ENCODE measurements around the gene EVX1.

Gene EVX1

DNA sequence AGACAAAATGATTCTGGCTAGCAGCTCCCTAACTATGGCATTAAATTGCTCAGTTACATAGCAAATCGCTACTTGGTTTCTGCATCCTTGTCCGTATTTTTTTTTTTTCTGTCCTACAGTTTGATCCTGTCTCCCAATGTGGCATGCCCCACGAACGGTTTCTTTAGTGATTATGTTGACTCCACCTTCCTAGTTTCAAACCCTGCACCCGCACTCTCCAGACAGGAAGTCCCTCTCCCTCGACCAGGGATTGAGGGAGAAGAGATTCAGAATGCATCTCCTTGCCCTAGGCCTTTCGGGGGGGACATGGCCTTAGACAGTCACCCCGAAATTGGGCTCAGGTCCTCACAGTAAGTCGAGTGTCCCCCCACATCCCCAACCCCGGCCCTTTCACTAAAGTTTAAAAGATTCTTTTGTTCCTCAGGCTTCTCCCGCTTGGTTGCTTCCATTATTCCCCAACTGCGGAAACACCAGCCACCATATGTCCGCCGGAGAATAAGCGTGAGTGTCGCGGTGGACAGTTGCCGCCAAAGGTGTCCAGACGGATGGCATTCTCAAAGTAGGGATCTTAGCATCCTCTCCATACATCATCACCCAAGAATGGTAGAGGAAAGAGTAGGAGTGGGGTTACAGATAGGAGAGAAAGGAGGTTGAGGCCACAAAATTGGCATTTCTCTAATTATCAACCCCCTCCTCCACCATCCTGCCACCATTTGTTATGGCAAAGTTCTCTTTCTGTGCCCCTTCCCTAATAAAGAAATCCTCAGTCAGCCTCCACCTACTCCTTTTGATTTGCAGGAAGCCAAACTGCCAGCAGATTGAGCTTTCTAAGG lies 7.3 kb downstream of the EVX1 start:
- no peak for DNase-seq (ENCODE audit: low read depth, low spot score)

GRCh38 chr7:27250557-27251070 lies 8.0 kb downstream of the EVX1 start:
- no peak for DNase-seq (ENCODE audit: low read depth, low spot score)

GRCh38 chr7:27251136-27251651 lies 8.6 kb downstream of the EVX1 start:
- no peak for DNase-seq (ENCODE audit: low read depth, low spot score)

DNA sequence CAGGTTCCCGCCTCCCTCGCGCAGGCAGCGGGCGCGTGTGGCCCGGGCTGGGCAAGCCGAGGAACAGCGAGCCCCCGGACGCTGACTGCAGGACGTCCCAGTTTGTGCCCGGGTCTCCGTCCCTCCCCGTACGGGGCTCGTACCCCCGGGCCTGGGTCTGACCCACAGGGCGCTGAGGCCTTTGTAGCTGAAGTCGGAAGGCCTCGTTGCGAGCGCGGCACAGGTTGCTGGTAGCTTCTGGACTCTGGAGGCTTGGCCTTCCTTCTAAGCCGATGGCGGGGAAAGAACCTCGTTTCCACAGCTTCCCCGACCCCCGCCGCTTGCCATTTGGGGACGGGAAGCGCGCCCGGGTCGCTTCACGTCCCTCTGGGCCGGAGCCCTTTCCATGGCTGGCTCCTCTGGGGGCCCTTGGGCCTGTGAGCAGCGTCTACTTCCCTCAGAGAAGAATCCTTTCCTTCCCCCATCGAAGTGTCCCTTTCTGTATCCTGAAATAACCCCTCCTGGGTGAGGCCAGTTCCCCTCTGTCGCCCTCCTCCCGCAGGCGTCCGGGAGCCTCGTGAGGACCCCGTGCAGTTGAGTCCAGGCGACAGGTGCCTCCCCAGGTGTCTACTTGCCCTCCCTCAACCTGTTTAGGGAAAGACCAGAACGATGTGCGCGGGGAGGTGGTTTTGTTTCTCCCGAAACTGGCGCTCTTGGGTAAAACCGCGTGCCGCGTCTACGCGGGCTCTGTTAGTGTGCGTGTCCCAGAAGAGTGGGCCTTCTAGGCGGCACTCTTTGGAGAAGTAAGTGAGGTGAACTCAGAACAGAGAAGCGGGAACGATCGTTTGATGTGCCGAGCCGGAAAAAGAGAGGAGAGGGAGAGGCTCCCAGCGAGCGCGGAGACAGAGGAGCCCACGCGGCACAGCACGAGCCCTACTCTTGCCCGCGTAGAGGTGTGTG lies 9.3 kb downstream of the EVX1 start:
- no peak for DNase-seq (ENCODE audit: low read depth, low spot score)

DNA sequence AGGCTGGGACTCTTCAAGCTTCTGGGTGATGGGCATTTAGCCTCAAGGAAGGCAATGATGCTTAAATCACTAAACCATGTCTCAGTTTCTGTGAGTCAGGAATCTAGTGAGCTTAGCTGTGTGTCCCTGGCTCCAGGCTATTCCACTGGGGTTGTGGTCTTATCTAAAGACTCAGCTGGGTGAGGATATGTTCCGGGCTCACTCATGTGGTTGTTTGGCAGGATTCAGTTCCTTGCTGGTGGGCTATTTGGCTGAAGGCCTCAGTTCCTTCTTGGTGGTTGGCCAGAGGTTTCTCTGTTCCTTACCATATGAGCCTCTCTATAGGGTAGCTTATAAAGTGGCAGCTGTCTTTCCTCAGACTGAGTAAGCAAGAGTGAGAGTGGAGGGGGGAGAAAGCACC lies 12.0 kb downstream of the EVX1 start:
- no peak for DNase-seq (ENCODE audit: low read depth, low spot score)

DNA sequence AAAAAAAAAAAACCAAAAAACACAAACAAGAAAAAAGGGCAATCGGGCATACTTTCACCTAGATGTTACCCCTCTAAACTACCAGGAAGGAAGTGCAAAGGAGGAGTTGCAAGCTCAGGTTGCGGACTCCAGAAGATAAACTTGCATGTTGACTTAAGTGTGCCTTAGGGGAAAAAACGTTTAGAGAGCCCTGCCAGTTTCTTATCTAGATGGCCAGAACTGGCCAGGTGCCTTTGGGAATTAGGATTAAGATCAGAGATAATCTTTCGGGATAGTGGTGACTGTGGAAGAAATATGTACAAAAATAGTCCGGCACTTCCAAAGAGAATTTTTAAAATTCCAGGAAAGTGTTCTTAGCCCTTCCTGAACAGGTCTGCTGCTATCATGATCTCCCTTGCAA lies 17.6 kb downstream of the EVX1 start:
- no peak for DNase-seq (ENCODE audit: low read depth, low spot score)

DNA sequence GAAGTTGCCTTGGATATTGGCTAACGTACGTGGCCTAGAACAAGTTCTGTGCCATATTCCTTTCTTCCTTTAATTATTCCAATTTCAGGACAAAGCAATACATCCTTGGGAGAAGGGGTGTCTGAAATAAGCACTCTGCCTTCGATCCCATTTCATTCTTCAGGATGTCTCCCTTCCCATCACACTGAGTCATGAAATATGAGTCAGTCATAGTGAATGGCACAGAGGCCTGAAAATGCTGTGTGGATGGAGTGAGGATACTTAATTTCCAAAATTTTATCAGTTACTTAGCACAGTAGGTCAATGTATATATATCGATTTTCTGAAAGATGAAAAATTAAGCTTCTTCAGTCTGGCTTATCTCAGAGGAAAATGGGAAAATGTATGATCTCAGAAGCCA lies 19.5 kb downstream of the EVX1 start:
- no peak for DNase-seq (ENCODE audit: low read depth, low spot score)

DNA sequence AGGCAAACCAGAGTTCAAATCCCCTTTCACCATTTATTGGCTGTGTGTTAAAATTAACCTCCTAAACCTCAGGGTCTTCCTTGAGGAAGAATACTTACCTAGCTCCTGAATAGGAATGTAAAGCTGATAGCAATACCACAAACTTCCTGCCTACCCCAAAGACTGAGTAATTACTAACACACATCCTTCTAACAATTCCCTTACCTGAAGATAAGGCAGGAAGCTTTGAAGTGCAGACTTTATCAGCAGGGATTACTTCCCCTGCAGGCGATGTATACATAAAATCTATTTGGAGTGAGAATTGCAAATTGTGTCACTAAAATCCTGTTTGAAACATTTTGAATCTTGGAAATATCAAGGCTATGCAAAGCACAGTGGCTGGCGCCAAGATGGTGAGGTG lies 21.2 kb downstream of the EVX1 start:
- DNase-seq (ENCODE audit: low read depth, low spot score): no peak

GRCh38 chr7:27269455-27269854 lies 26.9 kb downstream of the EVX1 start:
- DNase-seq (ENCODE audit: low read depth, low spot score): no peak

DNA sequence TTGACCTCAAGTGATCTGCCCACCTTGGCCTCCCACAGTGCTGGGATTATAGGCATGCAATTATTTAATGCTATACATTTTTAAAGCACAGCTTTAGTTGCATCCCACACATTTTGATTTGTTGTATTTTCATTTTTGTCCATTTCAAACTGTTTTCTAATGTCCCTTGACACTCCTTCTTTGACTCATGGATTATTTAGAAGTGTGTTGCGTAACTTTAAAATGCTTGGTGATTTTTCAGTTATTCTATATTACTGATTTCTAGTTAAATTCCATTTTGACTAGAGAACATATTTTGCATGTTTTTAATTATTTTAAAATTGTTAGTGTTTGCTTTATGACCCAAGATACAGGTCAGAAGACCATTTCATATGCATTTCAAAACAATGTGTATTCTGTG lies 28.8 kb downstream of the EVX1 start:
- DNase-seq (ENCODE audit: low read depth, low spot score): no peak

- DNase-seq (ENCODE audit: low read depth, low spot score): no peak
These were observed 35.0 kb downstream of the EVX1 start for GRCh38 chr7:27277628-27278027.

DNA sequence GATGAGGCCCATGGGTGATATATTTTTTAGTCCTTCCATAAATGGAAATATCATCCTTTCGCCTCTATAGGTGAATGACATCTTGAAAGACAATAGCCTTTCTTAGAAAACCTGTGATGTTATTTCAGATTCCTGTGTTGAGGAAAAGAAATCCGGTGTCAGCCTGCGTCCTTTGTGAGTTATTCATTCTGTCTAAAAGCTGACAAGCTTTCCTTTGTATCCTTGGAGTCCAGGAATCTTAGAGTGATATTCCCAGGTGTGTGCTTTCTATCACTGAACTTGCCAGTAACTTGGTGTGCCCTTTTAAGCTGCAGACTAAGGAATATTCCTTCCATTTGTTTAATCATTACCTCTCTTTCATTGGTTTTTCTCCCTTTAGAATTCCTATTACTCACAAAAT lies 41.0 kb downstream of the EVX1 start:
- no peak for DNase-seq (ENCODE audit: low read depth, low spot score)

DNA sequence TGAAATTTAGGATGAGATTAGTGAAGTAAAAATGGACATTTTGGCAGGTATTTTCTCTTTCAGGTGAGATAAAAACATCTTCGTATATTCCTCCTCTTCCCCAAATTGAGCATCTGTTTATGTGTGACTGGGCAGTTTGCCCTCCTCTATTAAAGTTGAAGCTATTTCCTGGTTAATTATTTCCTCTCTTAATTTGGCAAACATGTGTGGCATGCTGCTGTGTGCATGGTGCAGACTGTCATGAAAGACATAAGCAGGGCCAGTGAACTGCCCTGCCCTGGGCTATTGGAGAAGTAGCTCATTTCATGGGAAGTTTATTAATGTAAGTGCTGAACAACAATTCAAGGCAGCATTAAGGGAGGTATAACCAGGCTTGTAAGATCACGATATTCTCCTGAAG lies 52.6 kb downstream of the EVX1 start:
- DNase-seq (ENCODE audit: low read depth, low spot score): no peak

DNA sequence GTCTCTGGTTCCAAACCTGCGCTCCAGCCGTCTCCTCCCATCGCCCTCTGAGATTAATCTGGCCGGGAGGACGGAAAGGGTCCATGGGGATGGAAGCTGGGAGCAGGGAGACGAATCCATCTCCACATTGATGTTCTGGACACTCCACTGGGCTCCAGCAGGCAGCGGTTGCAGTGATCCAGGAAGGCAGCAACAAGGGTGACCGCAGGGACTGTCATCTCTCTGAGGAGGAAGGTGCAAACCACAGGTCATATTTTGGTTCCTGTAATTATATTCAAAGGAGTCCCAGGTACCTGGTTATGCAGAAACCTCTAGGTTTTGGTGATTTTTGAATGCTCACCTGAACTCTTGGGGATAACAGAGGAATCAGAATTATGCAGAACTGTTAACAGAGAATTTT lies 54.8 kb downstream of the EVX1 start:
- no peak for DNase-seq (ENCODE audit: low read depth, low spot score)
